Measurements from ENCODE around the gene GPR15LG.

DNA sequence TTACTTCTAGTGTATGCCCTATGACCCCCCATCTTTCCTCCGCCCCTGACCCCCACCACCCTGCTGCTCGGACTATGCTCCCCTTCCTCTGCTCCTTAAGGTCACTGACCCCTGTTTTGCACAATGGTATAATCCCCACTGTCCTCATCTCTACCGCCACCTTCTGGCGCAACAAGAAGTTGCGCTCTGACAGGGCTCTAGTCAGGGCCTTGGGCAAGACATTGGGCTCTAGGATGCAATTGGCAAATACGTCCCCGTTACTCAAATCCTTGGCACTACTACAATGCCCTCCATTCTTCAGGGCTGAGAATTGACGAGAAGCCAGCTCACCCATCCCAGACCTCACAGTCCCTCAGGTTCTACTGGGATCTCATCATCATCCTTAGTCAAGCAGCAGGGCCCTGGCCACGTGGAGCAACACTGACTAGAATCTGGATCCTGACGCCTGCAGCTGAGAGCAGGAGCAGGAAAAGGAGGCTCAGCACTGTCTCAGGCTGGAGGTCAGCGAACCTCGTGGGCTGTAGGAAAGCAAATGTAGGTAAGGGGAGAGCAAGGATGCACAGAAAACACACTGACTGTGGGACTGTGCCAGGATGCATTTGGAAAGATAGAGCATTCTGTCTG is 41.1 kb downstream of the GPR15LG start:
- peak in 4 of 6 experiments; percentile 16 to 56 (median 40) for TF ChIP-seq CTCF (IDR thresholded peaks at IDR 0.05)
- no peak for TF ChIP-seq POLR2A (IDR thresholded peaks at IDR 0.05)

Data from Peyer's patch (tissue), 4 donors.